Measurements from ENCODE around the gene ADIG.

Gene ADIG

GRCh38 chr20:38555395-38555794 is 25.6 kb upstream of the ADIG start:
- no peak for TF ChIP-seq CTCF (IDR thresholded peaks at IDR 0.05; ENCODE audit: extremely low read depth, insufficient read depth, missing control alignments)
- in situ Hi-C loops (cut with MboI; ENCODE audit: low pct_unique_long_range_greater_than_20kb, low sequenced_read_pairs, unreplicated experiment): no loop called here
- no peak for DNase-seq (ENCODE audit: low spot score)

GRCh38 chr20:38557174-38557573 is 23.8 kb upstream of the ADIG start:
- in situ Hi-C loops (cut with MboI; ENCODE audit: low pct_unique_long_range_greater_than_20kb, low sequenced_read_pairs, unreplicated experiment): no loop called here

GRCh38 chr20:38558596-38559360 is 22.2 kb upstream of the ADIG start:
- in situ Hi-C loops (cut with MboI; ENCODE audit: low pct_unique_long_range_greater_than_20kb, low sequenced_read_pairs, unreplicated experiment): no loop called here
- DNase-seq (ENCODE audit: low spot score): no peak
- TF ChIP-seq CTCF (IDR thresholded peaks at IDR 0.05; ENCODE audit: extremely low read depth, insufficient read depth, missing control alignments): no peak

More at GRCh38 chr20:38557174-38557573, 23.8 kb upstream of the ADIG start:
- DNase-seq (ENCODE audit: low spot score): no peak
- no peak for TF ChIP-seq CTCF (IDR thresholded peaks at IDR 0.05; ENCODE audit: extremely low read depth, insufficient read depth, missing control alignments)

- DNase-seq (ENCODE audit: low spot score): no peak
- in situ Hi-C loops (cut with MboI; ENCODE audit: low pct_unique_long_range_greater_than_20kb, low sequenced_read_pairs, unreplicated experiment): no loop called here
- TF ChIP-seq CTCF (IDR thresholded peaks at IDR 0.05; ENCODE audit: extremely low read depth, insufficient read depth, missing control alignments): no peak
These were observed 21.2 kb upstream of the ADIG start for GRCh38 chr20:38559764-38560163.

GRCh38 chr20:38563802-38564431 is 17.1 kb upstream of the ADIG start:
- TF ChIP-seq CTCF (IDR thresholded peaks at IDR 0.05; ENCODE audit: extremely low read depth, insufficient read depth, missing control alignments): no peak
- in situ Hi-C loops (cut with MboI; ENCODE audit: low pct_unique_long_range_greater_than_20kb, low sequenced_read_pairs, unreplicated experiment): no loop called here
- DNase-seq (ENCODE audit: low spot score): no peak

- in situ Hi-C loops (cut with MboI; ENCODE audit: low pct_unique_long_range_greater_than_20kb, low sequenced_read_pairs, unreplicated experiment): no loop called here
- no peak for DNase-seq (ENCODE audit: low spot score)
- no peak for TF ChIP-seq CTCF (IDR thresholded peaks at IDR 0.05; ENCODE audit: extremely low read depth, insufficient read depth, missing control alignments)
These were observed 16.3 kb upstream of the ADIG start for GRCh38 chr20:38564680-38565079.

Data from GM13977 (cell line).